ENCODE data around the gene PKMYT1.

Gene PKMYT1

DNA sequence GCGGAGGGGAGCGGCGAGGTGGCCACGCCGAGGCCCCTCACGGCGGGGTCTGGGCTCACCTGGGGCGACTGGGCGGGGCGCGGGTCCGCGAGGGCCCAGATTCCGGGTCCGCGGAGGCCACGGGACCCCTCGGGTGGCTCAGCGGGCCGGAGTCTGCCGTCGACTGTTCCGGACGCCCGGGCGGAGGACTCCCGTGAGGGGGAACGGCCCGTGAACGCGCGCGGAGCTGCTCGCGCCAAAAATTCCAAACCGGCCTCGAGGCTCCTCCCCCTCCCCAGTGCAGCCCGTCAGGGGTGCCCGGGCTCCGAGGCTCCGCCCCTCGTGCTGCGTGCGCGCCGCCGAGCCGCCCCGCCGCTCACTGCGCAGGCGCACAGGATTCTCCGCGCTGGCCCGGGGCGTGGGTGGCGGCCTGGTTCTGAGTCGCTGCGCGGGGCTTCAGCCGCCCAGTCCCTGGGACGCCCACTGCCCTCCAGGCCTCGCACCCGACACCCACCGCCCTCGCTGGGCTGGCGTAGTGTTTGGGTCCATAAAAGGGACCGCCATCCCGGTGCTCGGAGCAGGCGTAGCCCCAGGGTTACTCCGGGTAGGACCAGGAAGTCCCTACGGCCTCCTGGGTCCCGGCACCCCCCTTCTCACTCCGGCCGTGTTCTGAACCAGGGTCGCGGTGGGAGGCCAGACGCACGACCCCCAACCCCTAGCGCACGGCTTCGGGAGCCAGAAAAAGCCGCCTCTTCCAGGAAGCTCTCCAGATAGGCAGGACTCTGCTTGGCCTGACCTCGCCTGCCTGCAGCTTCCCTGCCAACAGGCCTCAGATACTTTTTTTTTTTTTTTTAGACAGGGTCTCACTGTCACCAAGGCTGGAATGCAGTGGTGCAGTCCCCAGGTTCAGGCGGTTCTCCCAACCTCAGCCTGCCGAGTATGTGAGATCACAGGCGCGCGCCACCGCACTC lies at the start of gene PKMYT1:
TSS of gene PKMYT1 (minus strand) at position 220 of the 950 bp plus-strand sequence. CDS start 789 bp downstream, outside the sequence.
- Histone ChIP-seq H3K4me3 (ENCODE audit: low read depth, low read length) (peak within 1 kb of the TSS; percentile 74), H3K27ac (peak within 1 kb of the TSS; percentile 62), H3K36me3 (replicated peaks) (no peaks in the 10 kb centered on the region), H3K27me3 (replicated peaks) (no peaks in the 10 kb centered on the region)
- TF ChIP-seq, protein P1, sequence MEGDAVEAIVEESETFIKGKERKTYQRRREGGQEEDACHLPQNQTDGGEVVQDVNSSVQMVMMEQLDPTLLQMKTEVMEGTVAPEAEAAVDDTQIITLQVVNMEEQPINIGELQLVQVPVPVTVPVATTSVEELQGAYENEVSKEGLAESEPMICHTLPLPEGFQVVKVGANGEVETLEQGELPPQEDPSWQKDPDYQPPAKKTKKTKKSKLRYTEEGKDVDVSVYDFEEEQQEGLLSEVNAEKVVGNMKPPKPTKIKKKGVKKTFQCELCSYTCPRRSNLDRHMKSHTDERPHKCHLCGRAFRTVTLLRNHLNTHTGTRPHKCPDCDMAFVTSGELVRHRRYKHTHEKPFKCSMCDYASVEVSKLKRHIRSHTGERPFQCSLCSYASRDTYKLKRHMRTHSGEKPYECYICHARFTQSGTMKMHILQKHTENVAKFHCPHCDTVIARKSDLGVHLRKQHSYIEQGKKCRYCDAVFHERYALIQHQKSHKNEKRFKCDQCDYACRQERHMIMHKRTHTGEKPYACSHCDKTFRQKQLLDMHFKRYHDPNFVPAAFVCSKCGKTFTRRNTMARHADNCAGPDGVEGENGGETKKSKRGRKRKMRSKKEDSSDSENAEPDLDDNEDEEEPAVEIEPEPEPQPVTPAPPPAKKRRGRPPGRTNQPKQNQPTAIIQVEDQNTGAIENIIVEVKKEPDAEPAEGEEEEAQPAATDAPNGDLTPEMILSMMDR (IDR thresholded peaks at IDR 0.05; ENCODE audit: low read depth, low read length, missing control alignments): no peak
- DNase-seq: peak; percentile 72
- in situ Hi-C loops (cut with HindIII; ENCODE audit: low pct_ligation_motif_present, low sequenced_read_pairs): no loop called here

DNA sequence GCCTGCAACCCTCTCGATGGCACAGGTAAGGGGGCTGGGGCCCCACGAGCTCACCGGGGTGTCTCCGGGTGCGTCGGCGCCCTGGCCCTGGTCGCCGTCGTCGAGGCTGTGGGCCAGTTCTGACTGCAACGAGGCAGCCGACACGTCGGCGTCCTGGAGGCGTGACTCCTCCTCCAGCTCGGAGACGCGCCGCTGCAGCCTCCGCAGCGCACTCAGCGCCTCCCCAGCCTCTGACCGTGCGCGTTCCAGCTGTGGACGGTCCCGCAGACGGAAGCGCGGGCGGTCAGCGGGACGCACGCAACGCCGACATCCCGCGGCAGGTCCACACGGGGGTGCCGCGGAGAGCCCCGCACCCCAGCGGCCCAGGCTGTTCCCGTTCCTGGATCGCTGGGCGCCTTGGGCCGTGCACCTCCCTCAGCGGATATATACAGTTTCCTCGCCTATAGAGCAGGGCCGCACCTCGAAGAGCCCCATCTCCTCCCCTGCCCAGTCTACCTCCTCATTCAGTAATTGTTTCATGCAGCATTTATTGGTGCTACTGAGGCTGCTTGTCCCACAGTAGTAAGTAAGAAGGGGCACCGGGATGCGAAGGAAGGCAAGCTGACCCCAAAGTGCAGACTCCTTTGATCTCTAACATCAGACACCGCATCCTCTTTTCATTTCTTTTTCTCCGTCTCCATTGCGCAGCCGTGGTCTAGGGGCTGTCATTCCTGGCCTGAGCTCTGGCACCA lies 49.4 kb upstream of the PKMYT1 start:
- in situ Hi-C loops (cut with HindIII; ENCODE audit: low pct_ligation_motif_present, low sequenced_read_pairs): no loop called here
- Histone ChIP-seq H3K36me3 (replicated peaks) (peaks cover 7% of the 10 kb centered on the region), H3K27me3 (replicated peaks) (peaks cover 41% of the 10 kb centered on the region), H3K27ac (no peak overlapping the region), H3K4me3 (ENCODE audit: low read depth, low read length) (no peak overlapping the region)
- TF ChIP-seq, protein P1 (IDR thresholded peaks at IDR 0.05; ENCODE audit: low read depth, low read length, missing control alignments): no peak
- no peak for DNase-seq

DNA sequence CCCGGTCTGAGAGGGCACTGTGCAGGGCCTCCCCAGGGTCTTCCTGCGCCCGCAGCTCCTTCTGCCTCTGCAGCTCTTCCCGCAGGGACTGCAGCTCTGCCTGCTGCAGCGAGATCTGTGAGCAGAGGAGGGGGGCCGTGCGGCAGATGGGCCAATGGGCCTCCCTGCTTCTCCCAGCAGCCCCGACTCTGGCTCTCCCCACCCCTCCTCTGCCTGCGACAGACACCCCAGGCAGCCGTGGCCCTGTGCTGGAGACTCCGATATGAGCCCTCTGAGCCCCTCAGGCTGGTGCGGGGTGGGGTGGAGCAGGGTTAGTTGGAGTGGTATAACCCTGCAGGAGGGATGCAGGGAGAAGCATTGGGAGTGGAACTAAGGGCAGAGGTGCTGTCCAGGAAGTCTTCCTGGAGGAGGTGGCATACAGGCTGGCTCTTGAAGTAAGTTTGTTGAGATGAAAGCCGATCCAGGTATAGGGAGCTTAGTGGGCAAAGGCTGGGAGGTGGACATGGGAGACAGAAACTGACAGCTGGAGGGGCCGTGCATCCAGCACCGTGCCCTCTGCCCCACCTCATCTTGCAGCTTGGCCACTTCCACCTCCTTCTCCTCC lies 48.6 kb upstream of the PKMYT1 start:
- TF ChIP-seq, protein P1 (IDR thresholded peaks at IDR 0.05; ENCODE audit: low read depth, low read length, missing control alignments): no peak
- DNase-seq: no peak
- in situ Hi-C loops (cut with HindIII; ENCODE audit: low pct_ligation_motif_present, low sequenced_read_pairs): no loop called here
- no peak overlapping the region for H3K4me3 ChIP-seq (ENCODE audit: low read depth, low read length)
- peaks cover 35% of the 10 kb centered on the region for H3K27me3 ChIP-seq (replicated peaks)
- peaks cover 7% of the 10 kb centered on the region for H3K36me3 ChIP-seq (replicated peaks)
- H3K27ac ChIP-seq: no peak overlapping the region

DNA sequence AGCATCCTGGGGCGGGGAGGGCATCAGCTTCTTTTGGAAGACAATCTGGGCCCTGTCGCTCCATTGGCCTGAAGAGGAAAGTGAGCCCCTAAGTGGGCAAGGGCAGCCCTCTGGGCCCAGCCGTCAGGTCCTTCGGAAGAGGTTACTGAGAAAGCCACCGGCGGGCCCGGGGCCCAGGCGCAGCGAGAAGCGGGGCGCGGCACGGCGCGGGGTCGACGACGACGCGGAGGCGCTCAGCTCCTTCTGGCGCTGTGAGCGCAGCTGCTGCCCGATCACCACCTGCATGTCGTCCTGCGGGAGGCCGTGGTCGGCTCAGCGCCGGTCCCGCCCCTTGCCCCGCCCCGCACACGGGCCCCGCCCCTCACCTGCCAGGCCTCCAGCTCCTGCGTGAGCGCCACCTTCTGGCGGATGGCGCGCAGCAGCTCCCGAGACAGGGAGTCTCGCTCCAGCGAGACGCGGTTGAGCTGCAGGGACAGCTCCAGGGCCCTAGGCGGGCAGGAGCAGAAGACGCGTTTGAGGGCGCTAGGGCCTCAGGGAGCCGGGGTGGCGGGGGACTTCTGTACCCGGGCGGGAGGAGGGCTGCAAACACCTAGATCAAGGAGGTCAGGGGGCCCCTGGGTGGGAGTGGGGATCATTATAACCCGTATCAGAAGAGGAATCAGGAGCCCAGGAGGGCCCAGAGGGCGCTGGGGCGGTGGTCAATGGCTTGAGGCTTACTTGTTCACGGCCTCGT lies 47.9 kb upstream of the PKMYT1 start:
- TF ChIP-seq, protein P1 (IDR thresholded peaks at IDR 0.05; ENCODE audit: low read depth, low read length, missing control alignments): peak; percentile 80
- Histone ChIP-seq H3K4me3 (ENCODE audit: low read depth, low read length) (no peak overlapping the region), H3K27me3 (replicated peaks) (peaks cover 29% of the 10 kb centered on the region), H3K36me3 (replicated peaks) (peaks cover 7% of the 10 kb centered on the region), H3K27ac (no peak overlapping the region)
- DNase-seq: peak; percentile 45
- in situ Hi-C loops (cut with HindIII; ENCODE audit: low pct_ligation_motif_present, low sequenced_read_pairs): no loop called here

DNA sequence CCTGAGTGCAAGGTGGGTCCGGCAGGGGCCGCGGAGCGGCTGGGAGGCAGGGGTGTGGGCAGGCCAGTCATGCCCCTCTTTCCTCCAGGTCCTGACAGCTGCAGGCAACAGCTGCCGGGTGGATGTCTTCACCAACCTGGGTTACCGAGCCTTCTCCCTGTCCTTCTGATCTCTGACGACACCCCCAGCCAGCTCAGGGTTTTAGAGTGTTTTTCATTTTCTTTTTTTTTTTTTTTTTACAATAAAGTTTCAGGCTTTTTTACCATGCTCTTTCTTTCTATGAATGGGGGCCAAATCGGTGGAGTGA lies 47.2 kb upstream of the PKMYT1 start:
- Histone ChIP-seq H3K36me3 (replicated peaks) (peaks cover 13% of the 10 kb centered on the region), H3K27ac (no peak overlapping the region), H3K4me3 (ENCODE audit: low read depth, low read length) (no peak overlapping the region), H3K27me3 (replicated peaks) (peaks cover 22% of the 10 kb centered on the region)
- TF ChIP-seq, protein P1 (IDR thresholded peaks at IDR 0.05; ENCODE audit: low read depth, low read length, missing control alignments): no peak
- DNase-seq: no peak
- in situ Hi-C loops (cut with HindIII; ENCODE audit: low pct_ligation_motif_present, low sequenced_read_pairs): no loop called here
